ENCODE data around the gene FRMD6. TPM values are rescaled to one million over a fixed set of nuclear protein-coding genes. Genes with fewer than 3 reads are reported as not detected.
A peak's percentile ranks its signal among the peaks of the same experiment; 100 is the strongest.
"Not testable (repeated sequence)": the region's sequence is repeated elsewhere in the genome, so short reads cannot be mapped to it uniquely, and the experiment has no call there.

Gene FRMD6
- total RNA-seq, 4 donors from 2014 or later, result 13.5 to 25.7 (median 19.3) TPM

GRCh38 chr14:51759950-51760349 is 108.2 kb downstream of the FRMD6 start:
- ATAC-seq (ENCODE audit: low FRiP score) (no peak), DNase-seq (ENCODE audit: low spot score) (no peak)
- no peak for TF ChIP-seq CTCF (IDR thresholded peaks at IDR 0.05)

GRCh38 chr14:51765726-51766125 is 114.0 kb downstream of the FRMD6 start:
- not testable (repeated sequence) for DNase-seq (ENCODE audit: low spot score); ATAC-seq (ENCODE audit: low FRiP score)

GRCh38 chr14:51766586-51766985 is 114.9 kb downstream of the FRMD6 start:
- not testable (repeated sequence) for ATAC-seq (ENCODE audit: low FRiP score); DNase-seq (ENCODE audit: low spot score)

- not testable (repeated sequence) for ATAC-seq (ENCODE audit: low FRiP score)
Observed at GRCh38 chr14:51769261-51769660, 117.6 kb downstream of the FRMD6 start.

GRCh38 chr14:51774209-51774608 is 122.5 kb downstream of the FRMD6 start:
- DNase-seq (ENCODE audit: low spot score) (no peak), ATAC-seq (ENCODE audit: low FRiP score) (no peak)
- TF ChIP-seq CTCF (IDR thresholded peaks at IDR 0.05), result no peak

More at GRCh38 chr14:51769261-51769660, 117.6 kb downstream of the FRMD6 start:
- not testable (repeated sequence) for DNase-seq (ENCODE audit: low spot score)

GRCh38 chr14:51776102-51776894 is 124.6 kb downstream of the FRMD6 start:
- TF ChIP-seq CTCF (IDR thresholded peaks at IDR 0.05), result no peak
- DNase-seq (ENCODE audit: low spot score), result peak; percentile 33
- ATAC-seq (ENCODE audit: low FRiP score), result peak; percentile 82

- TF ChIP-seq CTCF (IDR thresholded peaks at IDR 0.05), result peak in 1 of 3 donors; percentile 61
- peak; percentile 62 for DNase-seq (ENCODE audit: low spot score)
- peak; percentile 40 for ATAC-seq (ENCODE audit: low FRiP score)
Observed at GRCh38 chr14:51780006-51780692, 128.4 kb downstream of the FRMD6 start.

Small RNA genes within 50 kb of the gene (small RNA-seq; reads per million reads assigned to genes)
- gene OR7E159P, result not detected
- gene RNA5SP385, result not detected
- not detected for gene RNU6-301P

Other genes with a start within 250 kb of the FRMD6 start
- gene GNG2, start 208.7 kb downstream of the FRMD6 start, total RNA-seq, result 10 to 100 TPM; 40.7 to 85.6 (median 54.0) TPM